Panc1 (cell line): ENCODE measurements around the gene FRMD4A. TPM values are rescaled to one million over a fixed set of nuclear protein-coding genes. Genes with fewer than 3 reads are reported as not detected.
"Not testable (repeated sequence)": the region's sequence is repeated elsewhere in the genome, so short reads cannot be mapped to it uniquely, and the experiment has no call there.

Experiments used
- ATAC-seq: fragments of 200-7000 bp; cut with Tn5 transposase; 2 replicates; pipeline ENCODE4 v1.9.1; 2020; ENCODE audit warnings: mild to moderate bottlenecking, moderate library complexity
- BruUV-seq: library from RNA; stranded (reverse); fragments of 400-500 nt; replicated peaks from 2 replicates; lab custom pipeline; 2021; lab: Mats Ljungman, UMichigan
- CTCF ChIA-PET: fragments of 300-600 bp; sonication (Branson Sonifier 250); formaldehyde crosslinking; loops from one replicate; lab custom pipeline; 2022; ENCODE audit warnings: antibody characterized with exemption; lab: Charles Lee
- POLR2A ChIA-PET: fragments of 300-600 bp; sonication (Branson Sonifier 250); formaldehyde crosslinking; loops from one replicate; lab custom pipeline; 2022; ENCODE audit warnings: antibody characterized with exemption; lab: Charles Lee
- DNase-seq: peaks from one replicate; pipeline ENCODE4 v3.0.0-alpha.2; 2010; ENCODE audit warnings: low read depth, low spot score
- H3K27ac ChIP-seq: 2 replicates; pipeline ENCODE4 v1.5.1; 2011; ENCODE audit warnings: mild to moderate bottlenecking, low read length, inconsistent platforms
- H3K27me3 ChIP-seq: fragments of 200-500 bp; sonication (Bioruptor generic); 2 replicates; pipeline ENCODE4 v1.6.0; 2014; ENCODE audit warnings: low read length, inconsistent platforms; ENCODE audit not compliant: control insufficient read depth, insufficient read depth
- H3K36me3 ChIP-seq: fragments of 200-500 bp; sonication (Bioruptor generic); 2 replicates; pipeline ENCODE4 v1.5.1; 2014; ENCODE audit warnings: inconsistent platforms, mild to moderate bottlenecking, low read length, moderate library complexity; ENCODE audit not compliant: control insufficient read depth, insufficient read depth
- H3K4me1 ChIP-seq: 2 replicates; pipeline ENCODE4 v1.5.1; 2011; ENCODE audit warnings: inconsistent platforms, mild to moderate bottlenecking, low read length, moderate library complexity; ENCODE audit not compliant: control insufficient read depth, insufficient read depth
- H3K4me3 ChIP-seq, 2 experiments: 2 replicates each; pipeline ENCODE4 v1.5.1; 2011 to 2012; ENCODE audit warnings: low read depth in 2 of 2, low read length in 2 of 2, mild to moderate bottlenecking in 2 of 2, inconsistent platforms in 1 of 2, moderate library complexity in 1 of 2
- H3K9me3 ChIP-seq: fragments of 200-500 bp; sonication (Bioruptor generic); 2 replicates; pipeline ENCODE4 v1.5.1; 2014; ENCODE audit warnings: low read depth, mild to moderate bottlenecking, inconsistent platforms, low read length, moderate library complexity; ENCODE audit not compliant: control insufficient read depth, insufficient read depth
- CTCF ChIP-seq: fragments of 450-650 bp; IDR thresholded peaks from 2 replicates; pipeline ENCODE4 v1.5.1; 2017; ENCODE audit warnings: mild to moderate bottlenecking
- POLR2AphosphoS5 ChIP-seq: IDR thresholded peaks from 2 replicates; pipeline ENCODE4 v1.6.1; 2012; ENCODE audit warnings: mild to moderate bottlenecking, low read depth, low read length, moderate library complexity
- REST ChIP-seq, 2 experiments: IDR thresholded peaks; 2 replicates each; pipeline ENCODE4 v1.6.1; 2011 to 2012; ENCODE audit warnings: low read depth in 2 of 2, control low read depth in 1 of 2, low read length in 1 of 2, mild to moderate bottlenecking in 1 of 2, moderate library complexity in 1 of 2; ENCODE audit not compliant: insufficient read depth in 1 of 2
- SIN3A ChIP-seq: IDR thresholded peaks from 2 replicates; pipeline ENCODE4 v1.6.1; 2012; ENCODE audit warnings: low read depth, mild to moderate bottlenecking, low read length, moderate library complexity, borderline replicate concordance; ENCODE audit not compliant: insufficient read depth
- TCF7L2 ChIP-seq: IDR thresholded peaks from 2 replicates; pipeline ENCODE4 v1.6.1; 2011; ENCODE audit warnings: mild to moderate bottlenecking, low read depth, low read length, inconsistent platforms
- in situ Hi-C: cut with HindIII; loops from 2 replicates; pipeline ENCODE4 v1.10.0; 2016; ENCODE audit warnings: low sequenced_read_pairs, low pct_unique_long_range_greater_than_20kb
- intact Hi-C: fragments of 100-400 bp; cut with micrococcal nuclease; formaldehyde crosslinking; loops from one replicate; pipeline ENCODE4 v1.10.0; 2022; ENCODE audit not compliant: unreplicated experiment
- total RNA-seq: library from RNA; stranded (reverse); gene quantifications from one replicate; pipeline ENCODE4 v1.2.1, GENCODE V29; 2021; ENCODE audit not compliant: unreplicated experiment

The FRMD4A gene
- total RNA-seq, 1 experiment from 2014 or later: 7.1 TPM

GRCh38 chr10:13899941-13900340 is 430.8 kb downstream of the FRMD4A start:
- BruUV-seq: no TSS peak
- intact Hi-C loops: no loop called here
- Histone ChIP-seq H3K36me3 (no peaks in the 10 kb centered on the region), H3K4me3 (no peak overlapping the region), H3K27me3 (no peaks in the 10 kb centered on the region), H3K9me3 (no peaks in the 10 kb centered on the region), H3K27ac (no peak overlapping the region), H3K4me1 (no peaks in the 10 kb centered on the region)
- ChIA-PET POLR2A (no interaction called here), CTCF (no interaction called here)
- no peak for TF ChIP-seq SIN3A
- no peak for TF ChIP-seq TCF7L2
- no peak for TF ChIP-seq CTCF
- no peak for TF ChIP-seq POLR2AphosphoS5
- TF ChIP-seq REST (IDR thresholded peaks at IDR 0.05; ENCODE audit: insufficient read depth in 1 of 2, low read depth in 2 of 2, low read length in 1 of 2): no peak
- in situ Hi-C loops: no loop called here
- DNase-seq (no peak), ATAC-seq (no peak)

- H3K9me3 ChIP-seq, H3K4me1 ChIP-seq, H3K27me3 ChIP-seq, ATAC-seq, intact Hi-C loops, H3K4me3 ChIP-seq, in situ Hi-C loops, BruUV-seq, DNase-seq, H3K27ac ChIP-seq, POLR2A ChIA-PET, H3K36me3 ChIP-seq: not testable (repeated sequence)
- CTCF ChIA-PET: interaction anchor here (0.6 kb wide), 1 partner anchor 53 kb away, joined by 5 read pairs; no protein-coding TSS in a partner anchor
Observed at GRCh38 chr10:13896146-13896545, 434.6 kb downstream of the FRMD4A start.

DNA sequence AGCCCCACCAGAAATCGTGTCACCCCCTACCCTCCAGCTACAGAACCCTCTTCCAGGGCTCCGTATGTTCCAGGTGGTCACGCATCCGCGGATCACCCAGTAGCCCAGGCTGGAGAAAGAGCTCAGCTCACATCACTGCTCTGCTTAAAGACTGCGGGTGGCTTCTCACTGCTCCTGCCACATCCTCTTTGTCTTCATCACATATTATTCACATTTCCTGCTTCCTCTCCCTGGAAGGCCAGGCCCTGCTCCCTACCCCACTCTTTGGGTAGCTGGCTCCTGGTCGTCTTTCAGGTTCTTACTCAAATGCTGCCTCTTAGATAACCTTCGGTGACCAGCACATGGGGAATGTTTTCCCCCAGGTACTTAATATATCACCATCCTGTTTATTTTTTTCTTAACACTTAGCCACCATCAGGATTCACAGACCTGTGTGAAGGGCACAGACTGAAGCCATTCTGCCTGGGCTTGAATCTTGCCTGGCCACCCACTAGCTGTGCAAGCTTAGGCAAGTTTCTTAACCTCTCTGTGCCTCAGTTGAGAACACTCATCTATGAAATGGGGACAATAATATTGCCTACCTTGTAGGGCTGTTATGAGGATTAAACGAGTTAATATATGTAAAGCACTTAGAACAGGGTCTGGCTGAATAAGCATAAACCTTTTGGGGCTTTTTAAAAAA is 436.2 kb downstream of the FRMD4A start:
- POLR2A ChIA-PET: no interaction called here
- no peaks in the 10 kb centered on the region for H3K27me3 ChIP-seq
- TF ChIP-seq TCF7L2: no peak
- TF ChIP-seq CTCF: no peak
- TF ChIP-seq POLR2AphosphoS5: no peak
- TF ChIP-seq SIN3A: no peak
- no peak for TF ChIP-seq REST (IDR thresholded peaks at IDR 0.05; ENCODE audit: insufficient read depth in 1 of 2, low read depth in 2 of 2, low read length in 1 of 2)
- BruUV-seq: no TSS peak
- no peak overlapping the region for H3K4me3 ChIP-seq
- H3K36me3 ChIP-seq: no peaks in the 10 kb centered on the region
- no peaks in the 10 kb centered on the region for H3K9me3 ChIP-seq
- no peak for ATAC-seq
- CTCF ChIA-PET: no interaction called here
- no peaks in the 10 kb centered on the region for H3K4me1 ChIP-seq
- in situ Hi-C loops (no loop called here), intact Hi-C loops (no loop called here)
- no peak for DNase-seq
- no peak overlapping the region for H3K27ac ChIP-seq
